ENCODE results near the gene COBLL1. TPM values are rescaled to one million over a fixed set of nuclear protein-coding genes. Genes with fewer than 3 reads are reported as not detected.

COBLL1 gene
- total RNA-seq, 2 experiments from 2014 or later: 0.53 TPM; not detected in 1

GRCh38 chr2:164747140-164747539 is 94.5 kb downstream of the COBLL1 start:
- Mint-ChIP-seq H3K4me3 (no peak overlapping the region), H3K4me1 (ENCODE audit: low read depth) (no peaks in the 10 kb centered on the region), H3K36me3 (ENCODE audit: low read depth) (no peaks in the 10 kb centered on the region), H3K27ac (no peak overlapping the region), H3K9me3 (no peaks in the 10 kb centered on the region), H3K27me3 (no peaks in the 10 kb centered on the region)
- POLR2A ChIA-PET: no interaction called here
- DNase-seq (no peak), ATAC-seq (ENCODE audit: poor library complexity) (no peak)
- Histone ChIP-seq H3K4me3 (ENCODE audit: low read length) (no peak overlapping the region), H3K36me3 (ENCODE audit: insufficient read depth, low read length) (no peaks in the 10 kb centered on the region), H3K27ac (ENCODE audit: low read depth in 1 of 2, low read length in 2 of 2) (no peak overlapping the region), H3K4me1 (ENCODE audit: insufficient read depth, low read length) (no peaks in the 10 kb centered on the region), H3K9me3 (ENCODE audit: control insufficient read depth in 1 of 2, insufficient read depth in 1 of 2, low read length in 2 of 2) (no peaks in the 10 kb centered on the region), H3K27me3 (ENCODE audit: control insufficient read depth in 1 of 2, insufficient read depth in 2 of 2, low read length in 2 of 2) (no peaks in the 10 kb centered on the region)
- CTCF ChIA-PET: no interaction called here
- no peak for TF ChIP-seq CTCF (IDR thresholded peaks at IDR 0.05)
- intact Hi-C loops (cut with DNase I, micrococcal nuclease): no loop called here

- Histone ChIP-seq H3K27me3 (ENCODE audit: control insufficient read depth in 1 of 2, insufficient read depth in 2 of 2, low read length in 2 of 2) (no peaks in the 10 kb centered on the region), H3K9me3 (ENCODE audit: control insufficient read depth in 1 of 2, insufficient read depth in 1 of 2, low read length in 2 of 2) (no peaks in the 10 kb centered on the region), H3K4me1 (ENCODE audit: insufficient read depth, low read length) (no peaks in the 10 kb centered on the region), H3K4me3 (ENCODE audit: low read length) (no peak overlapping the region), H3K36me3 (ENCODE audit: insufficient read depth, low read length) (no peaks in the 10 kb centered on the region), H3K27ac (ENCODE audit: low read depth in 1 of 2, low read length in 2 of 2) (no peak overlapping the region)
- intact Hi-C loops (cut with DNase I, micrococcal nuclease): no loop called here
- DNase-seq (no peak), ATAC-seq (ENCODE audit: poor library complexity) (no peak)
- ChIA-PET CTCF (no interaction called here), POLR2A (no interaction called here)
- Mint-ChIP-seq H3K27ac (no peak overlapping the region), H3K27me3 (no peaks in the 10 kb centered on the region), H3K36me3 (ENCODE audit: low read depth) (no peaks in the 10 kb centered on the region), H3K4me1 (ENCODE audit: low read depth) (no peaks in the 10 kb centered on the region), H3K9me3 (no peaks in the 10 kb centered on the region), H3K4me3 (no peak overlapping the region)
- no peak for TF ChIP-seq CTCF (IDR thresholded peaks at IDR 0.05)
Observed at GRCh38 chr2:164746713-164747112, 94.9 kb downstream of the COBLL1 start.

- ATAC-seq (ENCODE audit: poor library complexity) (no peak), DNase-seq (no peak)
- ChIA-PET CTCF (no interaction called here), POLR2A (no interaction called here)
- intact Hi-C loops (cut with DNase I, micrococcal nuclease): no loop called here
- no peaks in the 10 kb centered on the region for H3K27me3 ChIP-seq (ENCODE audit: control insufficient read depth in 1 of 2, insufficient read depth in 2 of 2, low read length in 2 of 2)
- no peaks in the 10 kb centered on the region for H3K36me3 Mint-ChIP-seq (ENCODE audit: low read depth)
- H3K4me1 ChIP-seq (ENCODE audit: insufficient read depth, low read length): no peaks in the 10 kb centered on the region
- no peak overlapping the region for H3K27ac Mint-ChIP-seq
- no peak overlapping the region for H3K4me3 Mint-ChIP-seq
- no peaks in the 10 kb centered on the region for H3K9me3 ChIP-seq (ENCODE audit: control insufficient read depth in 1 of 2, insufficient read depth in 1 of 2, low read length in 2 of 2)
- no peaks in the 10 kb centered on the region for H3K27me3 Mint-ChIP-seq
- no peaks in the 10 kb centered on the region for H3K9me3 Mint-ChIP-seq
- no peak for TF ChIP-seq CTCF (IDR thresholded peaks at IDR 0.05)
- no peaks in the 10 kb centered on the region for H3K4me1 Mint-ChIP-seq (ENCODE audit: low read depth)
- no peak overlapping the region for H3K27ac ChIP-seq (ENCODE audit: low read depth in 1 of 2, low read length in 2 of 2)
- no peak overlapping the region for H3K4me3 ChIP-seq (ENCODE audit: low read length)
- H3K36me3 ChIP-seq (ENCODE audit: insufficient read depth, low read length): no peaks in the 10 kb centered on the region
Observed at GRCh38 chr2:164745012-164745797, 96.4 kb downstream of the COBLL1 start.

Measured in CD4-positive, alpha-beta T cell (primary cell).